Activated CD4-positive, CD25-positive, alpha-beta regulatory T cell treated with anti-CD3 and anti-CD28 coated beads, Interleukin-2, amount 50 U/mL, for 16 hours (primary cell): ENCODE results near the gene CCL20.
"Not testable (repeated sequence)": the region's sequence is repeated elsewhere in the genome, so short reads cannot be mapped to it uniquely, and the experiment has no call there.

ENCODE experiments used
- DNase-seq: peaks from one replicate; pipeline ENCODE4 v3.0.0-alpha.2; 2020; ENCODE audit warnings: low read depth, low spot score

The CCL20 gene

DNA sequence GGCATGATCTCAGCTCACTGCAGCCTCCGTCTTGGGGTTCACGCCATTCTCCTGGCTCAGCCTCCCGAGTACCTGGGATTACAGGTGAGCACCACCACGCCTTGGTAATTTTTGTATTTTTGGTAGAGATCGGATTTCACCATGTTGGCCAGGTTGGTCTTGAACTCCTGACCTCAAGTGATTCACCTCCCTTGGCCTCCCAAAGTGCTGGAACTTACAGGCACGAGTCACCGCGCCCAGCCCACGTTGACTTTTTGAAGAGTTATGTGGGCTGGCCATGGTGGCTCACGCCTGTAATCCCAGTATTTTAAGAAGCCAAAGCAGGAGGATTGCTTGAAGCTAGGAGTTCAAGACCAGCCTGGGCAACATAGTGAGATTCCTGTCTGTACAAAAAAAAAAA, 20.8 kb downstream of the CCL20 start:
- DNase-seq: no peak

DNA sequence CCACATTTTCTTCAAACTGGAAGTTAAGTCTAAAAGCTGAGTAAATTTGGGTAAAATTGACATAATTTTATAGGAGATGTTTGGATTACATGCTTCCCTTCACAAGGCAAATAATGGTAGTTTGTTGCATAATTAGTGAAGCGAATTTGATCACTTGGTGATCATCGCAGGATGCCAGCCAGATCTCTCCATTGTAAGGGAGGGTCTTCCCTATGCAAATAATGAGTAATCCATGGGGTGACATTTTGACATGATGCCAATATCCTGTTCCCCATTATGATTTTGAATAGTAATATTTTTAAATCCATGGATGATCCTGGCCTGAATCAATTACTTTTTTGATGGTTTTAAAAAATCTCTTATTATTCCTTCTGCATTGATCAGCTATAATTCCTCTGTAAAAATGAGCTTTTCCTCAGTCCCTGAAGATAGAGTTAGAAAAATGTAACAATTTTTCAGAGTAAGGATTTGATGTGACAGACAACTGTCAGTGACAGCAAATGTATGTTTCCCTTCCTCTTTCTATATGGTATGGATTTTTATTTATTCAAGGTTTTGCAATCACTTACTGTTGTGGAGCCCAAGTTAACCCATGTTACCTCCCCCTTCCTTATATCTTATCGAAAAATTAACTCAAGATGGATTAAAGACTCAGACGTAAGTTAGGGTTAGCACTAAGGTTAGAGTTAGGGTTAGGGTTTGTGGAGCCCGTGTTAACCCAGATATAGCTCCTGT, 21.4 kb downstream of the CCL20 start:
- no peak for DNase-seq

DNA sequence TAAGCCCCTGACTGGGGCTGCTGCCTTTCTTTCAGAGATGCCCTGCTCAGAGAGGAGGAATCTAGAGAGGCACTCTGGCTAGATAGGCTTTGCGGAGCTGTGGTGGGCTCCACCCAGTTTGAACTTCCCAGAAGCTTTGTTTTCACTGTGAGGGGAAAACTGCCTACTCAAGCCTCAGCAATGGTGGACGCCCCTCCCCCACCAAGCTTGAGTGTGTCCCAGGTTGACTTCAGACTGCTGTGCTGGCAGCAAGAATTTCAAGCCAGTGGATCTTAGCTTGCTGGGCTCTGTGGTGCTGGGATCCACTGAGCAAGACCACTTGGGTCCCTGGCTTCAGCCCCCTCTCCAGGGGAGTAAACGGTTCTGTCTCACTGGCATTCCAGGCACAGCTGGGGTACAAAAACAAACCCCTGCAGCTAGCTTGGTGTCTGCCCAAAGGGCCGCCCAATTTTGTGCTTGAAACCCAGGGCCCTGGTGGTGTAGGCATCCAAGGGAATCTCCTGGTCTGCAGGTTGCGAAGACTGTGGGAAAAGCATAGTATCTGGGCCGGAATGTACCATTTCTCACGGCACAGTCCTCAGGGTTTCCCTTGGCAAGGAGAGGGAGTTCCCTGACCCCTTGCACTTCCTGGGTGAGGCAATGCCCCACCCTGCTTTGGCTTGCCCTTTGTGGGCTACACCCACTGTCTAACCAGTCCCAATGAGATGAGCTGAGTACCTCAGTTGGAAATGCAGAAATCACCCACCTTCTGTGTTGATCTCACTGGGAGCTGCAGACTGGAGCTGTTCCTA, 25.9 kb downstream of the CCL20 start:
- DNase-seq: not testable (repeated sequence)

DNA sequence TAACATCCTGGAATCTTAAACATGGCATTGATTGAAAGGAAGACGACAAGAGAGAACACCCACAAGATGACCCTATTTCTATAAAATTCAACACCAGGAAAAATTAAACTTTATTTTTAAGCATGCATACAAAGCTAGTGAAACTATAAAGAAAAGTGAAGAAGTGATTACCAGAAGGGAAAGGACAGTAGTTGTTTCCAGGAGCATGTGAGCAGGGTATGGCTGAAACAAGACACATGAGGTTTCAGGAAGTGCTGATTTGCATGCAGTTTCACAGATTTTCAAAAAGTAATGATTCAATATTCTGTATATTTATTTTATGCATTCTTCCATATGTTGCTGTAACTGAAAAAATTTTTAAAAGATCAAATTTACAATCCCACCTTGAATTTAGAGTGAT, 33.2 kb downstream of the CCL20 start:
- DNase-seq: no peak

DNA sequence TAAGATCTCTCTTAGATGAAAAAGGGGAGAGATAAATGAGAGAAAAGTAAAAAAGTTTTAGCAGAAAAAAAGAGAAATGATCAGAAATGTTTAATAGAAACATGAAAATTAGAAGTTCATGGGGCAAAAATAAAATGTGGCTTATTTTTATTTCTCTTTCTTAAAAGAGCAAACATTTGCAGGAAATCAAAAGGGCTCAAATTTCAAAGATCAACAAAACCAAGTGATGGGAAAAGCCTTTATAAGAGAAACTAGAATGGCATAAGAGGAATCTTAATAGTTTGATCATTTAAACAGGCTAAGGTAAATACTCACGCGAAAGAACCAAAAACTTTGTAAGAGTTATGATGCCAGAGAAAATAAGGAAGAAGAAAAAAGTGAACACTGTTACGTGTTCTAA, 34.5 kb downstream of the CCL20 start:
- no peak for DNase-seq

- DNase-seq: no peak
Observed at GRCh38 chr2:227848586-227848985, 34.9 kb downstream of the CCL20 start.

DNA sequence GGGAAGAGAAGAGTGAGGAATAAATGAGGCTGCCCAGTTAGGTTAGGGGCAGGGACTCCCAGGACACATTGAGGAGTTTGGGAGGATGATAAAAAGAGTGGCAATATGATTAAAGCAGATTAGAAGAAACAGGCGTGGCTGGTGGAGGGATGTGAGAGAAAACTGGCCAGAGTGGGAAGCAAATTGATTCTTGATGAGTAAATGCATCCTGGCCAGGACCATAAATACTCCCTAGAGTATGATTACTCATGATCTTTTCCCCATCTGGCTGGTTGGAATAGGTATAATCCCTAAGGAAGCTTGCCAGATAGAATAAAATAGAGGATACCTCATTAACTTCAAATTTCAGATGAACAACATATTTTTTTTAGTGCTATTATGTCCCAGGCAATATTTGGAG, 36.3 kb downstream of the CCL20 start:
- no peak for DNase-seq

GRCh38 chr2:227853204-227853629, 39.6 kb downstream of the CCL20 start:
- DNase-seq: no peak

- no peak for DNase-seq
Observed at GRCh38 chr2:227853765-227854271, 40.2 kb downstream of the CCL20 start.

DNA sequence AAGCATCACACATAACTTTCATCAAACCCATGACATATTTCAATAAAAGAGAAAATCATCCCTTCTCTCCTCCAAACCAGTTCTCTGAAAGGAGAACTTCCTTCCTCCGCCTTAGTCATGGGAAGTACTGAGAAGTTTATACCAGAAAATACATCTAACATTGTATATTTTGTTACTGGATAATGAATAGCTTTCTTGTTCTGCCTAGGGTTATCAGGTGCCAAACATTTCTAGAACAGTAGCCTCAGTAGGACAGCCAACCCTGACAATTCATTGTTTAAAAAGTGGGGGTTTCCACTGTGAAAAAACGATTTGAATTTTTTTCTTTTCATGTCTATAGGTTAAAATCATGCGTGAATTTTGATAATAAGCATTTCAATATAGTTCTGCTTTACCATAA, 41.8 kb downstream of the CCL20 start:
- no peak for DNase-seq

DNA sequence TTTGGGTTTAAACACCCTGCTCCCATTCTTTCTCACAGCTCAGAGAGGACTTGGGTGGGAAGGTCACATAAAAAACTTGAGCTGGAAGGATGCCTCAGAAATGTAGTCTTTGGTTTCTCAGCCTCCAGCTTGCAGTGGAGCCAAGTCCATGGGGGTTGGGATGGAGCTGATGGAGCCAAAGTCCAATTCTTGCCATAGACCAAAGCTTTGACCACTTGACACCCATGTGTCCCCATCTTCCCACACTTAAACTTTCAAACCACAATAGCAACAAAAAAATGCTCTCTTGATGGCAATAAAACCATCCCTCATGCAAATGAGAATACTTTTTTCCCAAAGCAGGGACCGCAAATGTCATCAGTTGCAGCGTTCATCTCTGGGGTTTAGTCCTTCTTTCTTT, 43.1 kb downstream of the CCL20 start:
- no peak for DNase-seq

- DNase-seq: no peak
Observed at GRCh38 chr2:227860221-227860641, 46.6 kb downstream of the CCL20 start.

- DNase-seq: no peak
Observed at GRCh38 chr2:227861011-227861410, 47.4 kb downstream of the CCL20 start.

GRCh38 chr2:227862227-227862740, 48.6 kb downstream of the CCL20 start:
- no peak for DNase-seq

DNA sequence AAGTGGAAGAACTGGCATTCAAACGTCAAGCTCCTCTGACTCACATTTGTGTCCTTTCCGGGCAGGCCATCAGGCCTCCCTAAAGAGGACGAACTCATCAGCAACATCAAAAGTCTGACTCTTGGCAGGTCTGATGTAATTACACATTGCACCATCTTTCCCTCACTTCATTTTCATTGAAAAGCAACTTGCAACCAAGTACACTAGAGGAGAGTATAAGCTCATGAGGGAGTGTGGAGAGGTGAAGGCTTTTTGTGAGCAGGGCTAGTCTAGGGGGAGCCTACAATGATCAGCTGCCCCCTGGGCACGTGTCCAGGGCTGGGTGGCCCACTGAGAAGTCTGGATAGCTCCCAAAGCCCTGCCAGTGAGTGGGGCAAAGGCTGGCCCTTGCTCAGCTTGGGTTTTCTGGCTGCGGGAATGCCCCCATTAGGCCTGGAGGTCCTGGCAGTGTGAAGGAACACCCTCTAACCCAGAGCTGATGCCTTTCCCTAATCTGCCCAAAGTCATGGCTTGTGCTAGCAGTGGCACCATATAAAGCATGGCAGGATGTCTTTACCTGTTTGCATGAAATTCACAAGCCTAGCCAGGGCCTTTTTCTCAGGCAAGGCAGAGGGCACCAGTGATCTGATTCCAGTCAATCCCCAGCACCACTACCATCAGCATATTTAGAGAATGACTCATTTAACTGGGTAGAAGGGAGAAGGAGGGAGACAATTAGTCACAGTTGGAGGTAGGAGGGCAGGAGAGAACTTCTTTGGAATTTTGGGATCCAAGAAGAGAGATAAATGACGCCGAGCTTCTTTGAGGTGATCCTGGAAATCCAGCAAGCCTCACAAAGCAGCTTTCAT, 49.3 kb downstream of the CCL20 start:
- no peak for DNase-seq

DNA sequence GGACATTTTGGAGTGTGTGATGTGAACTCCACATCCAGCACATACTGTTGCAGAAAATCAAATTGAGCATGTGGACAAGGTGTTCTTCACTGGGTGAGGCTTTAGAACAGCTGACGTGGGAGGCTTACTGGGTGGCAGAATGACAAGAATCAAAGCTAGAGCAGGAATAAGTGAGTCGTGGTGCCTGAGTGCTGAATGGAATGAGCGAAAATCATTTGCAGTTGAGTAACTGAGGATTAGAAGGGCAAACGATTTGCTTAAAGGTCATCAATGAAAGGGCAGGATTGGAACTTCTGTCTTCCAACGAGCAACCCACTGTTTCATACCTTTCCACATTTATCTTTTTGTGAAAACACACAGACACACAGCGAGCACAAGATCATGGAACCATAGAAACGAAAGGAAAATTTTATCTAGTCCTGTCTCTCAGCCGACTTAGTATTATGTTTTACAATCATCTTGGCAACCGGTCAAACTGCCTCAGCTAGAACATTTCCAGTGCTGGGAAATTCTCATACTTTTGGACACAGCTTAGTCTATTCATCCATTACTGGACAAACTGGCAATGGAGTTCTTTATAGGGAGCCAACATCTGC, 50.6 kb downstream of the CCL20 start:
- DNase-seq: no peak

DNA sequence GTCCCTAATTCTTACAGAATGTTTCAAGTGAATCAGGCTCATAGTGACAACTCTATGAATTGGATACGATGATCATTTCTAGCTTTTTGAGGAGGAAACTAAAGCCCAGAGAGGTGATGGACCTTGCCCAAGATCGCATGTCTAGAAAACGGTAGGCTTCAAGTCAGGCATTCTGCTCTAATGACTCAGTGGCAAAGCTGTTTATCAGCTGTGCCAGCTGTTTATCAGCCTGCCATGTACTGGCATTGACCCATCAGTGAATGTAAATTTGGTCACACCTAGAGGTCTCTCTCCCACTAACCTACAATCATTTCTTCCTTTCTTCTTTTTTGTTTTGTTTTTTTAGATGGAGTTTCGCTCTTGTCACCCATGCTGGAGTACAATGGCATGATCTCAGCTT, 51.6 kb downstream of the CCL20 start:
- DNase-seq: no peak
